ENCODE measurements around the gene LANCL2. TPM values are rescaled to one million over a fixed set of nuclear protein-coding genes. Genes with fewer than 3 reads are reported as not detected.

Gene LANCL2
- total and polyA plus RNA-seq, 2 of the 4 experiments (the other 2 are of a cell fraction): 11.7 to 17.9 TPM

- H3K23ac ChIP-seq (ENCODE audit: low read depth, low read length): no peak overlapping the region
- dilution Hi-C loops (cut with HindIII; ENCODE audit: low sequenced_read_pairs, unreplicated experiment): no loop called here
These were observed 87.8 kb downstream of the LANCL2 start for GRCh38 chr7:55452971-55453370.

More at GRCh38 chr7:55452971-55453370, 87.8 kb downstream of the LANCL2 start:
- Histone ChIP-seq H3K27me3 (ENCODE audit: control insufficient read depth, insufficient read depth, low read length) (no peaks in the 10 kb centered on the region), H3K4me3 (ENCODE audit: insufficient read depth, low read depth, low read length) (no peak overlapping the region), H3K4me2 (ENCODE audit: low read depth, low read length) (no peak overlapping the region), H4K8ac (ENCODE audit: low read depth in 2 of 2, low read length in 2 of 2) (no peak overlapping the region), H3K36me3 (ENCODE audit: control insufficient read depth, insufficient read depth, low read length) (peaks cover 3% of the 10 kb centered on the region; the same call in 1 of the 2 replicates), H3K56ac (ENCODE audit: extremely low read depth, insufficient read depth, low read length) (no peak overlapping the region), H3K4me1 (ENCODE audit: control insufficient read depth, insufficient read depth, low read length) (no peaks in the 10 kb centered on the region), H2AK9ac (replicated peaks; ENCODE audit: low read depth, low read length, poor library complexity) (no peak overlapping the region), H2BK120ac (ENCODE audit: low read depth, low read length) (no peak overlapping the region), H3K9me3 (ENCODE audit: control insufficient read depth, insufficient read depth, low read length) (no peaks in the 10 kb centered on the region), H3K79me1 (ENCODE audit: low read depth in 1 of 2, low read length in 2 of 2) (no peaks in the 10 kb centered on the region; a peak in 1 of 4 replicates), H3K9me1 (ENCODE audit: insufficient read depth, low read length) (no peaks in the 10 kb centered on the region; the same call in 1 of the 2 replicates), H3K14ac (replicated peaks; ENCODE audit: low read depth, low read length) (no peak overlapping the region), H2AK5ac (ENCODE audit: low read depth, low read length) (no peak overlapping the region), H4K91ac (ENCODE audit: insufficient read depth, low read depth, low read length) (no peak overlapping the region), H3K27ac (ENCODE audit: insufficient read depth, low read length) (no peak overlapping the region), H3K18ac (ENCODE audit: low read depth, low read length) (no peak overlapping the region), H3K9ac (ENCODE audit: low read depth, low read length) (no peak overlapping the region), H4K5ac (ENCODE audit: low read depth, low read length) (no peak overlapping the region), H2BK20ac (ENCODE audit: low read depth, low read length) (no peak overlapping the region), H2BK15ac (ENCODE audit: low read depth, low read length) (no peak overlapping the region), H4K20me1 (ENCODE audit: insufficient read depth, low read length) (no peaks in the 10 kb centered on the region), H2AFZ (replicated peaks; ENCODE audit: low read length, poor library complexity) (no peak overlapping the region), H2BK5ac (ENCODE audit: low read depth, low read length, poor library complexity, severe bottlenecking) (no peak overlapping the region), H3K4ac (ENCODE audit: low read depth, low read length) (no peak overlapping the region)
- POLR2A ChIA-PET (ENCODE audit: unreplicated experiment): interaction anchor here (0.5 to 0.6 kb wide), 2 partner anchors 76 to 81 kb away, joined by 4 to 13 read pairs; no protein-coding TSS in a partner anchor
- intact Hi-C loops (cut with micrococcal nuclease): no loop called here
- ATAC-seq (ENCODE audit: low read depth): no peak
- in situ Hi-C loops (cut with MboI; ENCODE audit: low sequenced_read_pairs): no loop called here
- BruUV-seq (replicated peaks): no TSS peak
- 100% methylated on average over 1 of the region's 4 CpGs; no CpG with 5 or more reads in 1 of the 2 experiments for WGBS, 2 experiments (ENCODE audit: extremely low coverage in 2 of 2, insufficient read length in 1 of 2)
- CTCF ChIA-PET: no interaction called here
- DNase-seq: no peak
- TF ChIP-seq BHLHE40 (IDR thresholded peaks at IDR 0.05; ENCODE audit: low read depth, low read length) (no peak), NFE2L2 (IDR thresholded peaks at IDR 0.05; ENCODE audit: low read depth, low read length) (no peak), RCOR1 (IDR thresholded peaks at IDR 0.05; ENCODE audit: insufficient replicate concordance, low read length) (no peak), SMC3 (IDR thresholded peaks at IDR 0.05; ENCODE audit: low read depth, low read length) (no peak)

All from IMR-90 (cell line).